Measurements from ENCODE around the gene ACAN. TPM values are rescaled to one million over a fixed set of nuclear protein-coding genes. Genes with fewer than 3 reads are reported as not detected.

The ACAN gene
- total RNA-seq, 1 experiment from 2014 or later, result 1.4 TPM

- CTCF ChIA-PET, result interaction anchor here (3.5 kb wide), 1 partner anchor 178 kb away, joined by 21 read pairs; no protein-coding TSS in a partner anchor
- Mint-ChIP-seq H3K4me1 (no peaks in the 10 kb centered on the region), H3K36me3 (no peaks in the 10 kb centered on the region), H3K4me3 (no peak overlapping the region), H3K27ac (no peak overlapping the region), H3K27me3 (ENCODE audit: low read depth) (no peaks in the 10 kb centered on the region), H3K9me3 (no peaks in the 10 kb centered on the region)
- DNase-seq (ENCODE audit: low spot score) (no peak), ATAC-seq (no peak)
- POLR2A ChIA-PET, result no interaction called here
- TF ChIP-seq HMGA2 (CRISPR knock-in tag; IDR thresholded peaks at IDR 0.05) (no peak), GRHL2 (CRISPR knock-in tag; IDR thresholded peaks at IDR 0.05; ENCODE audit: insufficient replicate concordance, severe bottlenecking) (no peak), USF2 (CRISPR knock-in tag; IDR thresholded peaks at IDR 0.05) (no peak), ZNF138 (CRISPR knock-in tag; conservative IDR thresholded peaks at IDR 0.05) (no peak), ATF3 (CRISPR knock-in tag; conservative IDR thresholded peaks at IDR 0.05) (no peak), SOX15 (CRISPR knock-in tag; IDR thresholded peaks at IDR 0.05) (no peak), E2F5 (CRISPR knock-in tag; IDR thresholded peaks at IDR 0.05) (no peak), HMGXB4 (CRISPR knock-in tag; IDR thresholded peaks at IDR 0.05) (no peak)
Measured at GRCh38 chr15:88835646-88836045, 32.4 kb downstream of the ACAN start.

GRCh38 chr15:88838667-88839066 is 35.4 kb downstream of the ACAN start:
- TF ChIP-seq CREB1 (CRISPR knock-in tag; IDR thresholded peaks at IDR 0.05) (no peak), E2F5 (CRISPR knock-in tag; IDR thresholded peaks at IDR 0.05) (no peak), ZNF423 (CRISPR knock-in tag; IDR thresholded peaks at IDR 0.05) (no peak), NFE2L1 (CRISPR knock-in tag; IDR thresholded peaks at IDR 0.05) (no peak), JAZF1 (CRISPR knock-in tag; IDR thresholded peaks at IDR 0.05) (no peak), MYBL2 (CRISPR knock-in tag; IDR thresholded peaks at IDR 0.05) (no peak), AFF4 (CRISPR knock-in tag; IDR thresholded peaks at IDR 0.05; ENCODE audit: borderline replicate concordance) (no peak), ATF1 (CRISPR knock-in tag; IDR thresholded peaks at IDR 0.05) (no peak), CBFB (CRISPR knock-in tag; IDR thresholded peaks at IDR 0.05; ENCODE audit: low read depth) (no peak), ERG (CRISPR knock-in tag; IDR thresholded peaks at IDR 0.05) (no peak)
- H3K4me1 Mint-ChIP-seq, result no peaks in the 10 kb centered on the region
- CTCF ChIA-PET, result interaction anchor here (0.9 to 1.0 kb wide), 2 partner anchors 174 to 181 kb away, joined by 3 to 5 read pairs; no protein-coding TSS in a partner anchor
- H3K27ac Mint-ChIP-seq, result no peak overlapping the region
- no peaks in the 10 kb centered on the region for H3K9me3 Mint-ChIP-seq
- POLR2A ChIA-PET, result no interaction called here
- H3K4me3 Mint-ChIP-seq, result no peak overlapping the region
- DNase-seq (ENCODE audit: low spot score), result peak; percentile 29
- 0 out of 2 replicates have a peak, but pooled peaks have one; percentile 14 for ATAC-seq
- H3K36me3 Mint-ChIP-seq, result no peaks in the 10 kb centered on the region
- no peaks in the 10 kb centered on the region for H3K27me3 Mint-ChIP-seq (ENCODE audit: low read depth)

Data from WTC11 (cell line).